ENCODE measurements around the gene IPCEF1.

IPCEF1 gene

GRCh38 chr6:154370545-154370944 lies 13.9 kb upstream of the IPCEF1 start:
- peak; percentile 67 for TF ChIP-seq CTCF (IDR thresholded peaks at IDR 0.05; ENCODE audit: low read depth, low read length)
- Histone ChIP-seq H3K4me3 (ENCODE audit: low read depth, low read length) (no peak overlapping the region), H3K4me1 (no peaks in the 10 kb centered on the region), H3K27me3 (no peaks in the 10 kb centered on the region), H3K36me3 (no peaks in the 10 kb centered on the region), H3K9me3 (no peaks in the 10 kb centered on the region)
- peak; percentile 30 for DNase-seq

- H3K36me3 ChIP-seq: no peaks in the 10 kb centered on the region
- no peak overlapping the region for H3K4me3 ChIP-seq (ENCODE audit: low read depth, low read length)
- no peak for TF ChIP-seq CTCF (IDR thresholded peaks at IDR 0.05; ENCODE audit: low read depth, low read length)
- no peak for DNase-seq
- no peaks in the 10 kb centered on the region for H3K27me3 ChIP-seq
- H3K9me3 ChIP-seq: no peaks in the 10 kb centered on the region
- no peaks in the 10 kb centered on the region for H3K4me1 ChIP-seq
These were observed 11.5 kb upstream of the IPCEF1 start for GRCh38 chr6:154367839-154368695.

GRCh38 chr6:154367336-154367735 lies 10.7 kb upstream of the IPCEF1 start:
- Histone ChIP-seq H3K9me3 (no peaks in the 10 kb centered on the region), H3K27me3 (no peaks in the 10 kb centered on the region), H3K4me3 (ENCODE audit: low read depth, low read length) (no peak overlapping the region), H3K36me3 (no peaks in the 10 kb centered on the region), H3K4me1 (no peaks in the 10 kb centered on the region)
- no peak for TF ChIP-seq CTCF (IDR thresholded peaks at IDR 0.05; ENCODE audit: low read depth, low read length)
- DNase-seq: no peak

GRCh38 chr6:154363821-154364220 lies 7.2 kb upstream of the IPCEF1 start:
- TF ChIP-seq CTCF (IDR thresholded peaks at IDR 0.05; ENCODE audit: low read depth, low read length): no peak
- H3K4me3 ChIP-seq (ENCODE audit: low read depth, low read length): no peak overlapping the region
- no peaks in the 10 kb centered on the region for H3K27me3 ChIP-seq
- H3K4me1 ChIP-seq: no peaks in the 10 kb centered on the region
- DNase-seq: no peak
- no peaks in the 10 kb centered on the region for H3K9me3 ChIP-seq
- H3K36me3 ChIP-seq: no peaks in the 10 kb centered on the region

GRCh38 chr6:154361476-154361875 lies 4.9 kb upstream of the IPCEF1 start:
- Histone ChIP-seq H3K36me3 (no peaks in the 10 kb centered on the region), H3K9me3 (no peaks in the 10 kb centered on the region), H3K4me1 (no peaks in the 10 kb centered on the region), H3K27me3 (no peaks in the 10 kb centered on the region), H3K4me3 (ENCODE audit: low read depth, low read length) (no peak overlapping the region)
- DNase-seq: no peak
- TF ChIP-seq CTCF (IDR thresholded peaks at IDR 0.05; ENCODE audit: low read depth, low read length): no peak

GRCh38 chr6:154360476-154360875 lies 3.9 kb upstream of the IPCEF1 start:
- no peak for TF ChIP-seq CTCF (IDR thresholded peaks at IDR 0.05; ENCODE audit: low read depth, low read length)
- H3K4me1 ChIP-seq: no peaks in the 10 kb centered on the region
- no peaks in the 10 kb centered on the region for H3K9me3 ChIP-seq
- H3K27me3 ChIP-seq: no peaks in the 10 kb centered on the region
- no peaks in the 10 kb centered on the region for H3K36me3 ChIP-seq
- no peak overlapping the region for H3K4me3 ChIP-seq (ENCODE audit: low read depth, low read length)
- DNase-seq: no peak
